Liver (tissue), 3 donors: ENCODE results near the gene KEAP1.

ENCODE experiments used
- ATF3 ChIP-seq: IDR thresholded peaks from 2 replicates; pipeline ENCODE4 v1.6.1; 2016; ENCODE audit warnings: antibody characterized with exemption
- CTCF ChIP-seq: fragments of 150-350 bp; IDR thresholded peaks from 2 replicates; pipeline ENCODE4 v1.5.1; 2017; ENCODE audit warnings: improper control_type of control experiment, low read depth, low read length; ENCODE audit not compliant: missing input control
- EGR1 ChIP-seq, 2 donors: IDR thresholded peaks; 2 replicates each; pipeline ENCODE4 v1.6.1; 2016 to 2018; ENCODE audit warnings: antibody characterized with exemption in 2 of 2, low read depth in 2 of 2
- FOXA1 ChIP-seq: IDR thresholded peaks from 2 replicates; pipeline ENCODE4 v1.6.1; 2016; ENCODE audit warnings: antibody characterized with exemption
- JUND ChIP-seq, 2 donors: IDR thresholded peaks; 2 replicates each; pipeline ENCODE4 v1.6.1; 2016; ENCODE audit warnings: antibody characterized with exemption in 2 of 2
- REST ChIP-seq: IDR thresholded peaks from 2 replicates; pipeline ENCODE4 v1.6.1; 2016; ENCODE audit warnings: antibody characterized with exemption, mild to moderate bottlenecking
- TAF1 ChIP-seq: conservative IDR thresholded peaks from 2 replicates; pipeline ENCODE4 v1.6.1; 2016; ENCODE audit warnings: antibody characterized with exemption, mild to moderate bottlenecking
- donor health status: healthy.
- donor health status: healthy.

DNA sequence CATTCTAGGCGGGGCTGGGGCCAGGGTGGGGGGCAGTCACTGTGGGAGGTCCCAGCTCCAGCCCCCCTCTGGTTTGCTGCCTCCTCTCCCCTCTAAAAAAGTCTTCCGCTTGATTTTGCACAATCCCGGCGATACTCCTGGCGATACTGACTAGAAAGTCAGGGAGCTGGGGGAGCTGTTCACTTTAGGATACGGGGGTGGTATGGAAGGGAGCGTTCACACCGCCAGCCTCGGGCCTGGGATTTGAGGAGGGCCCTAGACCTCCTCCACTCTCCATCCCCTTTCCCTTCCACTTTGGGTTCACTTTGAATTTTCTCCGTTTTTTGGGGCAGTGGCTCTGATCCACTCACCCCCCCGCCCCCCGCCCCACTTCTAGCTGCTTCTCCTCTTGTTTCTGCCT, 35.0 kb downstream of the KEAP1 start:
- TF ChIP-seq CTCF = no peak
- no peak for TF ChIP-seq ATF3
- TF ChIP-seq TAF1 = no peak
- TF ChIP-seq EGR1 (IDR thresholded peaks at IDR 0.05; ENCODE audit: low read depth in 2 of 2) = no peak
- no peak for TF ChIP-seq FOXA1
- no peak for TF ChIP-seq REST
- no peak for TF ChIP-seq JUND (IDR thresholded peaks at IDR 0.05)
